Activated CD4-positive, alpha-beta T cell treated with anti-CD3 and anti-CD28 coated beads for 4 hours (primary cell): ENCODE results near the gene LRFN3.
"Not testable (repeated sequence)": the region's sequence is repeated elsewhere in the genome, so short reads cannot be mapped to it uniquely, and the experiment has no call there.

ENCODE experiments used
- DNase-seq, 2 donors: peaks; one replicate each; pipeline ENCODE4 v3.0.0-alpha.2; 2020

Gene LRFN3

DNA sequence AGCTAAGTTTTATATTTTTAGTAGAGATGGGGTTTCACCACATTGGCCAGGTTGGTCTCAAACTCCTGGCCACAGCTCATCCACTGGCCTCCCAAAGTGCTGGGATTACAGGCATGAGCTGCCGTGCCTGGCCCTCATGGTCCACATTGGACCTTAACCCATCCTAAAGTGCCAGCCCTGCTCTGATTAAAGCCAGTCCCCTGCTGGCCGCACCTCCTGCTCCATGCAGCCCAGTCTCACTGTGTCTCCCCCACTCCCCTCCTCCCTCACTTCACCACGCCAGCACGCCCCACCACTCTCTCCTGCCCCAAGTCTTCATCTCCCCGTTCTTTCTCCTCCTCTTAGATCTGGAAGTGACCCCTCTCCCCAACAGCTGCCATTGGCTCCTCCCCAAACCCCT, 42.1 kb downstream of the LRFN3 start:
- no peak for DNase-seq

DNA sequence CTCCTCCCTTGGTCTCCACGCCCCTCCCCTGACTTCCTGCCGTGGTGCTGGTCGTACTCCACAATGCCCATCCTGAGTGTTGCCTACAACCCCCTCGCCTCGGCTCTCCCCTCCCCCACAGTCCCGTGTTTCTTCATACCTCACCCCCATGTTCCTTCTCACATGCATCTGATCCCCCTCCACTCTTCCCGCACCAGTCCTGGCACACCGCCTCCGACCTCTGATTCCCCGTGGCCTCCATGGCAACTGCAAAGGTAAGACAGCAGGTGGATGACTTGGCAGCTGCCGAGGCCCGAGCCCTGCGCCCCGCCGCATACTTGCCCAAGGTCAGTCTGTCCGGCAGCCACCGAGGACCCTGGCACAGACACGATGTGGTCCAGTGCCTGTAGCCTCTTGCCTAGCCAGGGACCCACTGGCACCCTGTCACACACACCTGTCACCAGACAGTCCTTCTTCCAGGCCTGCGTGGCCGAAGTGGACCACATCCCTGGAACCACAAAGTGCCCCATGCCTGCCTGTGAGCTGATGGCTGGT, 42.7 kb downstream of the LRFN3 start:
- no peak for DNase-seq

DNA sequence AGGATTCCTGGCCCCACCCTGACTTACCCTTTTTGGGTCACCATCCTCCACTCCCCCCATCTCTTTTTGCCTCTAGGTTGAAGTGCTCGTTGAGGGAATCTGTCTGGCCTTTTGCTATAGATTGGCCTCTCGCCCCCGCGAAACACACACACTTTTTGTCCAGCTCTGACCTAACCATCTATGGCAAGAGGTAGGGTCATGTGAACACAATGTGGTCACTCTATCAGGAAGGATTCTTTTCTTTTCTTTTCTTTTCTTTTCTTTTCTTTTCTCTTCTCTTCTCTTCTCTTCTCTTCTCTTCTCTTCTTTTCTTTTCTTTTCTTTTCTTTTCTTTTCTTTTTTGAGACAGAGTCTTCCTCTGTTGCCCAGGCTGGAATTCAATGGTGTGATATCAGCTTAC, 44.8 kb downstream of the LRFN3 start:
- not testable (repeated sequence) for DNase-seq

DNA sequence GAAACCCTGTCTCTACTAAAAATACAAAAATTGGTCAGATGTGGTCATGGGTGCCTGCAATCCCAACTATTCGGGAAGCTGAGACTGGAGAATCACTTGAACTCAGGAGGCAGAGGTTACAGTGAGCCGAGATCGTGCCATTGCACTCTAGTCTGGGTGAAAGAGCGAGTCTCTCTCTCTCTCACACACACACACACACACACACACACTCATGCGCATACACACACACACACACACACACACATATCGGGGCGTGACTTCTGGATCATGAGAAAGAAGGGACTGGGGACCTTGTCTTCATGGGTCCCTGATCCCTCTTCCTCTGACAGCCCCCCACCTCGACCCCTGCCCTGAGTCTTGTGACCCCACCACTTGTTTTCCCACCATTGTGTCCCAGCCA, 47.0 kb downstream of the LRFN3 start:
- no peak for DNase-seq

DNA sequence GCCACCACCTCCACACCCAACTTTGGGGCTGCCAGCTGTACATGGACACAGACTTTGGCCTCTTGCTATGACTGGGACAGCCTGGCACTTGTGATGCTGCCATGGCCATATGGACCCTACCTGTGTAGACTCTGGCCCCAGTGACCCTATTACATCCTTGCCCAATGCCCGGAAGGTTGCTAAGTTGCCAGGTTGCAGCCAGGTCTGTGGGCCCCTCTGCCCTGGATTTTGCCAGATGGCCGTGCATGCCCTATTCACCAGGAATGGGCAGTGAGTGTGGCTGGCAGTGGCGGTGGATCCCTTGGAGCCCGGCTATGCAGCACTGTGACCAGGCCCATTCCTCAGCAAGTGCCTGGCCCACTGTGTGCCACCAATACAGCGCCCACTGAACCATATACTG, 49.9 kb downstream of the LRFN3 start:
- DNase-seq: no peak

DNA sequence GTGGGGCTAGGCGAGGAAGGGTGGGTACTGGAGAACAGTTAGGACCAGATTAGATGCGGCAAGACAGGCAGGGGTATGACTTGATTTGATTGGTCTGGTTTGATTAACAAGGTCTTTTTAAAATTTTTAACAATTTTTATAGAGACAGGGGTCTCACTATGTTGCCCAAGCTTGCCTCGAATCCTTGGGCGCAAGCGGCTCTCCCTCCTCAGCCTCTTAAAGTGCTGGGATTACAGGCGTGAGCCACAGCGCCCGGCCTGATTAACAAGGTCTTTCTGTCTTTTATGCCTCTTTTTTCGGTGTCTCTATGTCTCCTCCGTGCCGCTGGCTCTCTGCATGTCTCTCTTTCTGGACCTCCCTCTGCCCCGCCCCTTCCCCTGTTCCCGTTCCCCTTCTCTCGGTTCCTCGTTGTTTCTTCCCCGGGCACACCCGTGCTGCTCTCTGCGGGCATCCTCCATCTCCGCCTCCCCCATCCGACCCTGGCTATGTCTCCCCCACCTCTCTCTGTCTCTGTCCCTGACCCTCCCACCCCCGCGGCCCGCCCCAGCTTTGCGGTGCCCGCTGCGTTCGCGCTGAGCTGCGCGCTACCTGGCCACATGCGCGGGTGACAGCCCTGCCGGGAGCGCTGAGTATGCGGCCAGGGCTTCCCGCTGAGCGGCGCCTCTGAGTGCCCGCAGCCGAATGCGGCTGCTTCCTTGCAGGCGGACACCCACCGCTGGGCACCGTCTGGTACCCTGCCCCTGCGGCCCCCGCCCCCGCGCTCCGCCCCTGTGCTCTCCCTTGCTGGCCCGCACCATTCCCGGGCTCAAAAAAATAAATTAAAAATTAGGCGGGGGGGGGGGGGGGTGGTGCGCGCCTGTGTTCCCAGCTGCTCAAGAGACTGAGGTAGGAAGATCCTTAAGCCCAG, 50.7 kb downstream of the LRFN3 start:
- no peak for DNase-seq

DNA sequence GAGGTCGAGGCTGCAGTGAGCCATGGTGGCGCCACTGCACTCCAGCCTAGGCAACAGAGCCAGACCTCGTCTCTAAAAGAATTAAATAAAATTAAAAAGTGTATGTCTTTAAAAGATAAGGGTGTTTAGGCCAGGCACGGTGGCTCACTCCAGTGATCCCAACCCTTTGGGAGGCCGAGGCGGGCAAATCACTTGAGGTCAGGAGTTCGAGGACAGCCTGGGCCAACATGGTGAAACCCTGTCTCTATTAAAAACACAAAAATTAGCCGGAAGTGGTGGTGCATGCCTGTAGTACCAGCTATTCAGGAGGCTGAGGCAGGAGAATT, 51.4 kb downstream of the LRFN3 start:
- no peak for DNase-seq

DNA sequence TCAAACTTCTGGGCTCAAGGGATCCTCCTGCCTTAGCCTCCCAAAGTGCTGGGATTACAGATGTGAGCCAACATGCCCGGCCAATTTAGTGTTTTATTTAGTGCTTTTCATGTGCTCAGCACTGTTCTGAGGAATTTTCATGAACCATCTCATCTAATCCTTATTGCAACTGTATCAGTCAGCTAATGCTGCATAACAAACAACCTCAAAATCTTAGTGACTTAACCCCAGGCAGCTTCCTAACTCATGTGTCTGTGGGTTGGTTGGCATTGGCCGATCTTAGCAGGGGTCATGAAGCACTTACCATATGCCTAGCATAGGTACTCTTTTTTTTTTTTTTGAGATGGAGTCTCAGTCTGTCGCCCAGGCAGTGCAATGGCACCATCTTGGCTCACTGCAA, 52.6 kb downstream of the LRFN3 start:
- DNase-seq: no peak

DNA sequence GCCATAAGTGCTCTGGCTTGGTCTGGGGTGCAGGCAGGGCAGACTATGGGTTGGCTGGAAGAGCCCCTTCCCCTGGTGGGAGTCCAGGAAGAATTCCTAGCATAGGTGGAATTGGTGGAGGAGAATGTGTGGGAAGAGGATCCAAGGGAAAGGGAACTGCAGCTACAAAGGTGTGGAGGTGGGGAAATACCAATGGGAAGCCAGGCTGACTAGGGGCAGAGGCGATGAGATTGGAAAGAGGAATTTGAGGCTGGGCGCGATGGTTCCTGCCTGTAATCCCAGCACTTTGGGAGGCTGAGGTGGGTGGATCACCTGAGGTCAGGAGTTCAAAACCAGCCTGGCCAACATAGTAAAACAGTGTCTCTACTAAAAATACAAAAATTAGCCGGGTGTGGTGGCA, 54.0 kb downstream of the LRFN3 start:
- no peak for DNase-seq

DNA sequence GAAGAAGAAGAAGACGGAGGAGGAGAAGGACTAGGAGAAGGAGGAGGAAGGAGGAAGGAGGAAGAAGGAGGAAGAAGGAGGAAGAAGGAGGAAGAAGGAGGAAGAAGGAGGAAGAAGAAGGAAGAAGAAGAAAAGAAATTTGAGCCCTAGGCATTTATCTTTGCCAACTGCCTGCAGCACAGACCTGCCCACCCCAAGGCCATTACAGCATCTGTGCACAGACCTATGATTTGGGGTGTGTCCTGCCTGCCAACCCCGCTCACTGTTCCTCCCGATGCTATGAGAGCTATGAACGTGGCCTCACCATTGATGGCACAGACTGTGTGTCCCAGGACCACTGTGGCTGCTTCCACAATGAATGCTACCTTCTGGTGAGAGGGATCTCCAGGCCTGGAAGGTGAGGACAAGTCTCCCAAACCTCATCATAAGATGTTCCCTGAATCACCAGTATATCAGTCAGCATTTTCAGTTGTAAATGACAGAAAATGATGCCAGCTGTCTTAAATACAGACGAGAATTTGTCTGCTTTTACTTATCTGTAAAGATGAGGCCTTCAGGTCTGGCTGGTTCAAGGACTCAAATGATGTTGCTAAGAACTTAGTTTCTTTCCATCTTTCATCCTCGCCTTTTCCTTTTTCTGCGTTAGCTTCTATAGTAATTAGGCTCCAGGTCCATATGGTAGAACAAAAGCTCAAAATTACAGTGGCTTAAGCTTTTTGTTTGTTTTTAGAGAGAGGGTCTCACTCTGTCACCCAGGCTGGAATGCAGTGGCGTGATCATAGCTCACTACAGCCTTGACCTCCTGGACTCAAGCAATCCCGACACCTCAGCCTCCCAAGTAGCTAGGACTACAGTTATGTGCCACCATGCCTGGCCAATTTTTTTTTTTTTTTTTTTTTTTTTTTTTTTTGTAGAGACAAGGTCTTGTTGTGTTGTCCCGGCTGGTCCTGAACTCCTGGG, 54.9 kb downstream of the LRFN3 start:
- no peak for DNase-seq

DNA sequence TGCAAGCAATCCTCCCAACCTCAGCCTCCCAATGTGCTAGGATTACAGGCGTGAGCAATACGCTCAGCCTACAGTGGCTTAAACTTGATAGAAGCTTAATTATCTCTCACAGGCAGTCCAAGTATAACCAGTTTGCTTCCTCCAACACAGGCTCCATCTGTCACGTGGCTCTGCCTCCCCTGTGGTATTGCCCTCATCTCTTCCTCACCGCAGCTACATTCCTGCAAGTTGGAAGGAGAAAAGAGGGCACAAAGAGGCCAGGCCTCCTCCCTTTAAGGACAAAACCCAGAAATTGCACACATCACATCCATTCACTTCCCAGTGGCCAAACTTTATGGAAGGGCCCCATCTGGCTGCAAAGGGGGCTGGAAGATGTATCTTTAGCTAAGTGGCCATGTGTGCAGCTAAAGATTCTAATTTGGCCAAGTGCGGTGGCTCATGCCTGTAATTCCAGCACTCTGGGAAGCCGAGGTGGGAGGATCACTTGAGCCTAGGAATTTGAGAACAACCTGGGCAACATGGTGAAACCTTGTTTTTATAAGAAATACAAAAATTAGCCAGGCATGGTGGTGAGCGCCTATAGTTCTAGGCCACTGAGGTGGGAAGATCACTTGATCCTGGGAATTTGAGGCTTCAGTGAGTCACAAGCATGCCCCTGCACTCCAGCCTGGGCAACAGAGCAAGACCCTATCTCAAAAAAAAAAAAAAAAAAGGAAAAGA, 55.7 kb downstream of the LRFN3 start:
- no peak for DNase-seq

DNA sequence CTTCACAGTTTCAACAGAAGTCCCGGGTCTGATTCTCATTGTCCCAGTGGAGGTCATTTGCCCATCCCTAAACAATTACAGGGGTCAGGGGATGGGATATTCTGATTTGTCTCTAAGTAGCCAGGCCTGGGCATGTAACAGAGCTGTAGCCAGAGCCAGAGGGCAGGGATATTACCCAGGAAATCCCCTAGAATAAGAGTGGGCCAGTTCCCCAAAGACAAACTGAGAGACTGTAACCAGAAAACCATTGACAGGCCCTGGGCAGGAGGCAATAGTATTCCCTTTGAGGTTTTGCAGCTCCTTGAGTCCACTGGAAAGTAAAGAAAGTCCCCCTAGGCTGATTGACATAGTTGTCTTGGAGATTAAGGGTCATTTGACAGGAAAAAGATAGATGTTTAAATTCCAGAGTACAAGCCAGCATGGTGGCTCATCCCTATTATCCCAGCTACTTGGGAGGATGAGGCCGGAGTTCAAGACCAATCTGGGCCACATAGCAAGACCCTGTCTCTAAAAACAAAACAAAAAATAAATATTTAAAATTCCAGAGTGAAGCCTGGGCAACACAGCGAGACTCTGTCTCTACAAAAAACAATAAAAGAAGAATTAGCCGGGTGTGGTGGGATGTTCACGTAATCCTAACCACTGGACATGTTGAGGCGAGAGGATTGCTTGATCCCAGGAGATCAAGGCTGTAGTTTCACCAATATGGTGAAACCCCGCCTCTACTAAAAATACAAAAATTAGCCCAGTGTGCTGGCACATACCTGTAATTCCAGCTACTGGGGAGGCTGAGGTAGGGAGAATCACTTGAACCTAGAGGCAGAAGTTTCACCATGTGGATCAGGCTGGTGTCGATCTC, 57.0 kb downstream of the LRFN3 start:
- no peak for DNase-seq

DNA sequence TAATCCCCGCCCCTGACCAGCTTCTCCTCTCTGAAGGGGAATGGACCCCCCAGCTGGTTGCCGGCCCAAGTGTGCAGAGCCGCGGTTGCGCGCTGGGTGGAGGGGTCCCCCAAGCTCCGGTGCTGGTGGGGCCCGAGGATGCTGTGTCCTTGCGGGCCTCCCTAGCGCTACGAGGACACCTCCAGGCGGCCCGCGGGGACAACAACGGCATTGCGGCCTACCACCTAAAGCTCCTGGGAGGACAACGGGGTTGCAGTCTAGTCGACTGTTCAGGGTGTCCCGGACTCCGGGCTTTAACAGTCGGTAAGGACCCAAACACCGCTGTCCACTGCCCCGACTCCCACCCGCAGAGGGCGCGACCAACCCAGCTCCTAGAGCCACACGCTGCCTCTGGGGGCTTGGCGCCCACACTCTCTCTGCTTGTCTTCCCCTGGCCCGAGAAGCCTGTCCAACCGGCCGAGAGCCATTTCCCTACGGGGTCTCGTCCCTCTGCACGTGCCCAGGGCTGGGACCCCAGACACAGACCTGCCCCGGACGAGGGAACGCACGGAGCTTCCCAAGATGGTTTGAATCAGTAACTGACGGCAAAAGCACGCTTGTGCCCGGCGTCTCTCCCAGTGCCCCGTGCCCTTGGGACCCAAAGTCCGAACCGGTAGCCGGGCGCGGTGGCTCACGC, 57.9 kb downstream of the LRFN3 start:
- DNase-seq: no peak
